GM10266 (cell line): ENCODE results near the gene ZNF473.
A peak's percentile ranks its signal among the peaks of the same experiment; 100 is the strongest.

Experiments
- DNase-seq: peaks from one replicate; pipeline ENCODE4 v3.0.0; 2012; ENCODE audit errors: extremely low spot score
- CTCF ChIP-seq: IDR thresholded peaks from 2 replicates; pipeline ENCODE4 v1.5.1; 2012; ENCODE audit warnings: mild to moderate bottlenecking, low read depth; ENCODE audit not compliant: control insufficient read depth, insufficient read depth; ENCODE audit errors: missing control alignments

Gene ZNF473

DNA sequence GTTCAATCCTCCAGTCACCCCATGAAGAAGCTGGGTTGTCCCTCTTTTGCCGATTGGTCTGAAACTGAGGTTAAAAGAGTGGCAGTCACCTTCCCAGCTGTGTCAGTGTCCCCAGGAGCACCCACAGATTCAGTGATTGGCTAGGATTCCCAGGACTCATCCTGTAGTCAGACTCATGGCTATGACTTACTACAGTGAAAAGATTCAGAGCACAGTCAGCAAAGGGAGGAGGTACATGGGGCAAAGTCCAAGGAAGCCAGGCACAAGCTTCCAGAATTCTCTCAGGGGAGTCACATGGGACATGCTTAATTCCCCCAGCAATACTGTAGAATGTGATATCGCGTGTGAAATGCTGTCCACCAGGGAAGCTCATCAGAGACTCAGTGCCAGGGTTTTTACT lies 14.2 kb downstream of the ZNF473 start:
- TF ChIP-seq CTCF, result no peak
- DNase-seq, result no peak

DNA sequence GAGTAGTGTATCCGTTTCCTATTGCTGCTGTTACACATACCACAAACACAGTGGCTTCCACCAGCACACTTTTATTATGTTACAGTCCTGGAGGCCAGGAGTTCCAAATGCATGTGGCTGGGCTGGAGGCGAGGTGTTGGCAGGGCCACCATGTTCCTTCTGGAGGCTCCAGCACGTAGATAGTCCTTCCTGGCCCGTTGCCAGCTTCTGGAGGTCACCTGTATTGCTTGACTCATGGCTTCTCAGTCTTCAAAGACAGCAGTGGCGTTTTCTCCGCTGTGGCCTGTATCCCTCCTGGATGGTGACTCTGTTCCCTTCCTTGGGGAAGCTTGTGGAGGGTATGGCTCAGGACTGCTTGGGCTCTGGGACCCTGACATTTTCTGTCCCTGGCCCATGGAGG lies 15.2 kb downstream of the ZNF473 start:
- no peak for DNase-seq
- TF ChIP-seq CTCF, result no peak

DNA sequence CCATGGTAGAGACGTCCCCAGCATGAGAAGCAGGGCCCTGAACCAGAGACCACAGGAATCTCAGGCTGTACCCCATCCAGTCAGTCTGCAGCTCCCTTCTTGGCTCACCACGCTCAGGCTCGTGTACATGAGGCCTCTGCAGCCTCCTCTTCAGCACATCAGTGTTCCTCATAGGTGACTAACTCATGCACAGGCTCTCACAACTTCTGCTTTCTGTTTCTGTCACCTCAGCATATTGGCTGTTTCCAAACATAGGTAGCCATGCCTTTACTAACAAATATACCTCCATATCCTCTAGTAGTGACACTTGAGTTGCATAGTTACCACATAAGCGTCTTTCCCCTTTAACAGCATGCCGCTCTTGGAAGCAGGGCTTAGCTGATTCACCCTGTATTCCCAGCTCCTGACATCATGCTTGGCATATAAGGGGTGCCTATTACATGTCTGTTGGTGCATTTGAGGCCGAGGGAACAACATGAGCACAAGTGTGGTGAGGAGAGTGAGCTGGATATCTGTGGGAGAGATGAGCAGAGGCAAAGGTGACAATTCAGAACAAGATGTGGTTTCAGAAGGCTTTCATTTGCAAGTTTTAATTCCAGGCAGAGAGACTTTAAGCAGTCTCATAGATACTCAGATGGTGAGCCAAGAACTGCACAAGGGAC lies 16.7 kb downstream of the ZNF473 start:
- TF ChIP-seq CTCF, result no peak
- DNase-seq, result no peak

- no peak for TF ChIP-seq CTCF
- no peak for DNase-seq
Measured at GRCh38 chr19:50043967-50044366, 18.2 kb downstream of the ZNF473 start.

DNA sequence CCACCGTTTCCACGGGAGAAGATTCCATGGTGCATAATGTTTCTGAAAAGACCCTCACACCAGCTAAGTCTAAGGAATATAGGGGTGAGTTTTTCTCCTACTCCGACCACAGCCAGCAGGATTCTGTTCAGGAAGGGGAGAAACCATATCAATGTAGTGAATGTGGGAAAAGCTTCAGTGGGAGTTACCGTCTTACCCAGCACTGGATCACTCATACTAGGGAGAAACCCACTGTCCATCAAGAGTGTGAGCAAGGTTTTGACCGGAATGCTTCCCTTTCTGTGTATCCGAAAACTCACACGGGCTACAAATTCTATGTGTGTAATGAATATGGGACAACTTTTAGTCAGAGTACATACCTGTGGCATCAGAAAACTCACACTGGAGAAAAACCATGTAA lies 19.1 kb downstream of the ZNF473 start:
- no peak for TF ChIP-seq CTCF

GRCh38 chr19:50046649-50047503 lies 21.1 kb downstream of the ZNF473 start:
- peak; percentile 45 for TF ChIP-seq CTCF
- DNase-seq, result no peak

More for the DNA sequence above, 19.1 kb downstream of the ZNF473 start:
- no peak for DNase-seq

DNA sequence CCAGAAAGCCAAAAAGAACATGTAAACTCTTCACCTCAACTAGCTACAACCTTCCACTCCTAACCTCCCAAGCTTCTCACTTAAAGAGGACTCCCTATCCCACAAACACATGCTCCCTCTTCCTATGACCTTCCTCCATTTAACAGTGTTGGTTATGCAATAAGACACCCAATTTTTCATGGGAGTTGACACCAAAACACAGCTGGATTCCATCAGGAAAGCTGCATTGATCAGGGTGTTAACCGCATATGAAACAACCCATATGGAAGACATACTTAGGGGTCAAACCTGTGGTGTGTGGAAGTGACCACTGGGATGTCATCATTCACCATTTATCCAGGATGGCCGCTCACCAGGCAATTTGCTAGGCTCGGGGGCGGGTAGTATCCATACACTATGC lies 21.9 kb downstream of the ZNF473 start:
- DNase-seq, result no peak
- TF ChIP-seq CTCF, result no peak
